H1 (cell line): ENCODE measurements around the gene KCNMA1. TPM values are rescaled to one million over a fixed set of nuclear protein-coding genes. Genes with fewer than 3 reads are reported as not detected.

Source experiments
- CTCF ChIA-PET: fragments of 300-600 bp; sonication (Branson Sonifier 250); formaldehyde crosslinking; loops from one replicate; lab custom pipeline; 2021; ENCODE audit not compliant: partially characterized antibody; lab: Charles Lee
- POLR2A ChIA-PET: fragments of 300-600 bp; sonication (Branson Sonifier 250); formaldehyde crosslinking; loops from one replicate; lab custom pipeline; 2021; ENCODE audit warnings: inconsistent platforms; ENCODE audit not compliant: partially characterized antibody; lab: Charles Lee
- DNase-seq, 2 experiments: peaks; one replicate each; pipeline versions ENCODE4 v3.0.0 to v3.0.0-alpha.2; 2010 to 2022; ENCODE audit warnings: low spot score in 2 of 2, low read depth in 1 of 2, mixed read lengths in 1 of 2
- FAIRE-seq: peaks from 2 replicates; lab custom pipeline; 2011; peaks lifted over from hg19 to GRCh38; lab: Jason Lieb, UNC
- H2AFZ ChIP-seq: 2 replicates; pipeline ENCODE4 v1.8.1; 2012; ENCODE audit warnings: low read length, inconsistent platforms
- H2AK5ac ChIP-seq: 2 replicates; pipeline ENCODE4 v1.6.1; 2013; ENCODE audit warnings: low read depth, low read length
- H2BK120ac ChIP-seq: replicated peaks from 2 replicates; pipeline ENCODE3; 2013; ENCODE audit warnings: low read depth, low read length, inconsistent platforms
- H2BK12ac ChIP-seq: 2 replicates; pipeline ENCODE4 v1.6.1; 2013; ENCODE audit warnings: low read depth, low read length
- H2BK15ac ChIP-seq: 2 replicates; pipeline ENCODE4 v1.6.1; 2013; ENCODE audit warnings: low read length
- H2BK20ac ChIP-seq: 2 replicates; pipeline ENCODE4 v1.6.1; 2013; ENCODE audit warnings: low read length
- H2BK5ac ChIP-seq: 2 replicates; pipeline ENCODE4 v1.6.1; 2013; ENCODE audit warnings: low read depth, low read length
- H3K14ac ChIP-seq: 2 replicates; pipeline ENCODE4 v1.6.1; 2013; ENCODE audit warnings: inconsistent platforms; ENCODE audit not compliant: insufficient read length
- H3K18ac ChIP-seq: 2 replicates; pipeline ENCODE4 v1.6.1; 2013; ENCODE audit warnings: low read length; ENCODE audit errors: extremely low read depth
- H3K23ac ChIP-seq: 2 replicates; pipeline ENCODE4 v1.6.1; 2013; ENCODE audit warnings: inconsistent platforms; ENCODE audit not compliant: insufficient read length
- H3K23me2 ChIP-seq: 2 replicates; pipeline ENCODE4 v1.6.1; 2013; ENCODE audit warnings: low read depth, low read length
- H3K27ac ChIP-seq: 2 replicates; pipeline ENCODE4 v1.6.1; 2011; ENCODE audit warnings: low read depth, low read length, inconsistent platforms
- H3K27me3 ChIP-seq, 4 experiments: replicated peaks in 1 of 4; 1 replicate in 1 of 4; 2 replicates in 3 of 4; pipeline versions ENCODE4 v1.6.1 to v1.8.1; 2011 to 2013; ENCODE audit warnings: low read length in 3 of 4, mild to moderate bottlenecking in 3 of 4, inconsistent platforms in 2 of 4, mixed read lengths in 2 of 4, moderate library complexity in 1 of 4; ENCODE audit not compliant: control insufficient read depth in 3 of 4, insufficient read depth in 3 of 4; ENCODE audit errors: extremely low read depth in 1 of 4
- H3K36me3 ChIP-seq, 4 experiments: 2 replicates each; pipeline versions ENCODE4 v1.6.1 to v1.8.1; 2011 to 2013; ENCODE audit warnings: mild to moderate bottlenecking in 4 of 4, low read length in 3 of 4, moderate library complexity in 2 of 4, control low read depth in 1 of 4, inconsistent platforms in 1 of 4; ENCODE audit not compliant: insufficient read depth in 4 of 4, control insufficient read depth in 2 of 4
- H3K4ac ChIP-seq: replicated peaks from 2 replicates; pipeline ENCODE3; 2013; ENCODE audit warnings: low read length, low read depth, mixed read lengths, inconsistent platforms; ENCODE audit not compliant: insufficient read length
- H3K4me1 ChIP-seq, 4 experiments: replicated peaks in 1 of 4; 1 replicate in 1 of 4; 2 replicates in 3 of 4; pipeline versions ENCODE4 v1.6.1 to v1.8.1; 2011 to 2013; ENCODE audit warnings: low read length in 3 of 4, inconsistent platforms in 2 of 4, mixed read lengths in 1 of 4; ENCODE audit not compliant: insufficient read depth in 4 of 4, control insufficient read depth in 3 of 4
- H3K4me2 ChIP-seq, 2 experiments: 2 replicates each; pipeline versions ENCODE4 v1.6.1 to v1.8.1; 2011 to 2013; ENCODE audit warnings: low read depth in 2 of 2, low read length in 2 of 2, control low read depth in 1 of 2, inconsistent platforms in 1 of 2, mild to moderate bottlenecking in 1 of 2; ENCODE audit not compliant: insufficient read depth in 1 of 2
- H3K4me3 ChIP-seq, 4 experiments: fragments of 200-600, 300-600 bp in 1 of 4; sonication (generic), shearing (Covaris generic), sonication (Bioruptor Twin) in 1 of 4; 2 replicates each; pipeline versions ENCODE4 v1.5.1 to v1.8.1; 2011 to 2016; ENCODE audit warnings: low read length in 4 of 4, low read depth in 3 of 4, control low read depth in 2 of 4, inconsistent platforms in 2 of 4, mild to moderate bottlenecking in 2 of 4, mixed read lengths in 1 of 4, moderate library complexity in 1 of 4; ENCODE audit not compliant: insufficient read depth in 2 of 4; ENCODE audit errors: extremely low read depth in 1 of 4
- H3K56ac ChIP-seq: replicated peaks from 2 replicates; pipeline ENCODE3; 2013; ENCODE audit warnings: low read depth, mild to moderate bottlenecking, mixed read lengths, low read length, inconsistent platforms; ENCODE audit not compliant: insufficient read length
- H3K79me1 ChIP-seq: 2 replicates; pipeline ENCODE4 v1.6.1; 2013; ENCODE audit warnings: low read depth, low read length, control low read depth
- H3K79me2 ChIP-seq, 2 experiments: 2 replicates each; pipeline versions ENCODE4 v1.6.1 to v1.8.1; 2012 to 2013; ENCODE audit warnings: low read length in 2 of 2, mild to moderate bottlenecking in 2 of 2, inconsistent platforms in 1 of 2; ENCODE audit not compliant: insufficient read depth in 2 of 2, control insufficient read depth in 1 of 2
- H3K9ac ChIP-seq, 4 experiments: replicated peaks in 1 of 4; 1 replicate in 1 of 4; 2 replicates in 3 of 4; pipeline versions ENCODE4 v1.6.1 to v1.8.1; 2011 to 2013; ENCODE audit warnings: low read depth in 3 of 4, low read length in 3 of 4, control low read depth in 2 of 4, mild to moderate bottlenecking in 2 of 4, moderate library complexity in 2 of 4, inconsistent platforms in 1 of 4; ENCODE audit errors: extremely low read depth in 1 of 4
- H3K9me3 ChIP-seq, 2 experiments: 2 replicates each; pipeline versions ENCODE4 v1.6.1 to v1.8.1; 2012 to 2013; ENCODE audit warnings: mild to moderate bottlenecking in 2 of 2, moderate library complexity in 2 of 2, control low read depth in 1 of 2, inconsistent platforms in 1 of 2, low read depth in 1 of 2, low read length in 1 of 2, mixed read lengths in 1 of 2; ENCODE audit not compliant: insufficient read depth in 2 of 2
- H4K20me1 ChIP-seq, 2 experiments: replicated peaks in 1 of 2; 2 replicates each; pipeline versions ENCODE3 to v1.8.1; 2011 to 2013; ENCODE audit warnings: inconsistent platforms in 2 of 2, low read length in 2 of 2, mild to moderate bottlenecking in 1 of 2; ENCODE audit not compliant: insufficient read depth in 2 of 2, control insufficient read depth in 1 of 2
- H4K5ac ChIP-seq: 2 replicates; pipeline ENCODE4 v1.6.1; 2013; ENCODE audit warnings: low read length, low read depth, mixed read lengths, inconsistent platforms; ENCODE audit not compliant: insufficient read length
- H4K8ac ChIP-seq: 2 replicates; pipeline ENCODE4 v1.8.0; 2013; ENCODE audit warnings: mild to moderate bottlenecking, moderate library complexity, low read length, inconsistent platforms; ENCODE audit not compliant: insufficient read depth; ENCODE audit errors: extremely low read depth
- H4K91ac ChIP-seq: replicated peaks from 2 replicates; pipeline ENCODE3; 2013; ENCODE audit warnings: low read length, mixed read lengths, inconsistent platforms; ENCODE audit not compliant: insufficient read length
- CEBPB ChIP-seq: IDR thresholded peaks from 2 replicates; pipeline ENCODE4 v1.6.1; 2012; ENCODE audit warnings: low read depth, low read length
- RBBP5 ChIP-seq: IDR thresholded peaks from 2 replicates; pipeline ENCODE4 v1.7.1; 2012; ENCODE audit warnings: low read depth, mild to moderate bottlenecking, inconsistent platforms, low read length, moderate library complexity, borderline replicate concordance
- ZNF274 ChIP-seq: IDR thresholded peaks from 2 replicates; pipeline ENCODE4 v1.7.0; 2012; ENCODE audit warnings: low read length, borderline replicate concordance; ENCODE audit errors: extremely low read depth
- WGBS, 2 experiments: shearing (Covaris generic) in 1 of 2; methylation state at CpG; one replicate each; pipeline versions ENCODE4 v1.1.6 to v1.1.7; 2013 to 2015; ENCODE audit warnings: low lambda C conversion rate in 2 of 2, mixed read lengths in 2 of 2, inconsistent platforms in 1 of 2, low coverage in 1 of 2, missing lambda C conversion rate in 1 of 2; ENCODE audit not compliant: insufficient replicate concordance in 2 of 2, insufficient coverage in 1 of 2, insufficient read length in 1 of 2; ENCODE audit errors: extremely low coverage in 1 of 2, missing lambda C conversion rate in 1 of 2; 5-methylcytosine and 5-hydroxymethylcytosine counted together
- polyA plus RNA-seq, 7 experiments: library from polyadenylated mRNA; depleted of rRNA in 3 of 7; stranded (reverse) in 5 of 7; unstranded in 2 of 7; fragments of >200 nt in 5 of 7; fragments of 200-250 nt in 2 of 7; gene quantifications; 1 replicate in 5 of 7; 2 replicates in 1 of 7; 4 replicates in 1 of 7; pipeline versions ENCODE4 v1.2.1 to v1.2.3, GENCODE V29; 2011 to 2013; ENCODE audit warnings: missing spikeins in 2 of 7, mixed read lengths in 2 of 7
- total RNA-seq: library from RNA; stranded (reverse); fragmentation: NEBNext Ultra II Directional; extraction: Animal tissue kit (Norgen Biotek cat#: 25700); gene quantifications from 2 replicates; pipeline ENCODE4 v1.2.1, GENCODE V29; 2021

The KCNMA1 gene
- total and polyA plus RNA-seq, 2 of the 8 experiments (the other 6 are each of a cell fraction or from before 2014, with no cell fraction given): 10.2 to 11.1 TPM

DNA sequence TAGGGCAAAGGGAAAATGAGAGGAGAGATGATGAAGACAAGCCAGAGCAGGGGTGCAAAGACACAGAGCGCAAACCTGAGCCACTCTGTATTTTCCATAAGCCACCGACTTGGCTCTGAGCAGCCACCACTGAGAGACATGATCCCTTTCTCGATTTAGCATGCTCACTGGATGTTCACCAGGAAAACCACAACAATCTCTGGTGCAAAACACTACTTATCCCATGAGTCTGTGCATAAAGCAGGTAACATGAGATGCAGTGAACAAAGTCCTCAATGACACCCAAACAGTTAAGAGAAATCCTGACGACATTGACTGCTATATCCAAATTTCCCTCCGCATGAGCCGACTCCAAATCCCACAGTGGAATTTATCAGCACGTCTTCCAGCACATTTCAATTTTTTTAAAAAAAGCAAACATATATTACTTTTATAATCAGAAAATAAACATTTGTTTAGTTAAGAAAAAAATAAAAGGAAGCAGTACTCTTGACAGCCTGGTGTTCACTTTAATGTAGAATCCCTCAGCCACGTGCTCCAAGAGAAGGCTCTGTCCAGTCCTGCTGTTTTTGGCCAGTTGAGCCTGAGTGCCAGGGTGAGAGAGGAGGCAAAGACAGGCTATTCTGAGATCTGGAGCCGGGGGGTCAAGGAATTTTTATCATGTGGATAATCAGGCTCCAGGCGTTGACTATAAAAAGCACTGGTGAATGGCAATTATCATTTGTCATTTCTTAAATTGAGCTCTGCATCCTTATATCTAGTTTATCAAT, 238.4 kb downstream of the KCNMA1 start:
- Histone ChIP-seq H4K20me1 (no peaks in the 10 kb centered on the region), H4K5ac (no peak overlapping the region), H2BK12ac (no peak overlapping the region; the same call in 1 of the 2 replicates), H3K27me3 (no peaks in the 10 kb centered on the region; a peak in 1 of 7 replicates), H3K79me1 (no peaks in the 10 kb centered on the region), H4K8ac (no peak overlapping the region), H3K4me2 (no peak overlapping the region), H2AK5ac (no peak overlapping the region), H4K91ac (no peak overlapping the region), H3K9me3 (no peaks in the 10 kb centered on the region), H3K14ac (no peak overlapping the region), H3K23ac (no peak overlapping the region), H3K23me2 (no peaks in the 10 kb centered on the region), H2BK5ac (no peak overlapping the region), H3K56ac (no peak overlapping the region), H2BK15ac (no peak overlapping the region), H3K4me1 (no peaks in the 10 kb centered on the region), H3K4ac (no peak overlapping the region), H3K18ac (no peak overlapping the region), H3K36me3 (no peaks in the 10 kb centered on the region), H3K27ac (no peak overlapping the region), H2BK20ac (no peak overlapping the region), H2AFZ (no peak overlapping the region), H3K9ac (no peak overlapping the region), H3K79me2 (no peaks in the 10 kb centered on the region), H2BK120ac (no peak overlapping the region), H3K4me3 (no peak overlapping the region)
- TF ChIP-seq RBBP5 (no peak), ZNF274 (no peak), CEBPB (no peak)
- DNase-seq (no peak), FAIRE-seq (no peak)
- POLR2A ChIA-PET: no interaction called here
- CTCF ChIA-PET: interaction anchor here (0.9 to 4.4 kb wide), 6 partner anchors 8 to 54 kb away, joined by 3 to 33 read pairs (median 5); no protein-coding TSS in a partner anchor
- 86% methylated on average over 10 of the region's 10 CpGs; no CpG with 5 or more reads in 1 of the 2 experiments for WGBS, 2 experiments
